GM12878 (cell line): ENCODE data around the gene APOA5. TPM values are rescaled to one million over a fixed set of nuclear protein-coding genes. Genes with fewer than 3 reads are reported as not detected.

Experiments used
- ATAC-seq: fragments of 200-7000 bp; cut with Tn5 transposase; 3 replicates; pipeline ENCODE4 v1.9.1; 2020; ENCODE audit warnings: mild to moderate bottlenecking, moderate library complexity
- BruUV-seq: library from RNA; stranded (reverse); fragments of 400-500 nt; replicated peaks from 2 replicates; lab custom pipeline; 2021; lab: Mats Ljungman, UMichigan
- CTCF ChIA-PET: fragments of 300-600 bp; sonication (Branson Sonifier 250); formaldehyde crosslinking; extraction: SDS; loops from one replicate; lab custom pipeline; 2021; ENCODE audit warnings: inconsistent platforms; lab: Yijun Ruan, JAX
- POLR2A ChIA-PET: fragments of 350-600 bp; formaldehyde crosslinking; extraction: SDS; loops from one replicate; lab custom pipeline; 2021; ENCODE audit warnings: inconsistent platforms; lab: Charles Lee
- RAD21 ChIA-PET: fragments of 300-600 bp; sonication (Branson Sonifier 250); formaldehyde crosslinking; loops from one replicate; lab custom pipeline; 2023; ENCODE audit warnings: antibody characterized with exemption; ENCODE audit not compliant: unreplicated experiment; lab: Charles Lee
- SMC1A ChIA-PET: fragments of 300-600 bp; sonication (Branson Sonifier 250); formaldehyde crosslinking; loops from one replicate; lab custom pipeline; 2023; ENCODE audit not compliant: unreplicated experiment, uncharacterized antibody; lab: Charles Lee
- DNase-seq: peaks from one replicate; pipeline ENCODE4 v3.0.0-alpha.2; 2011; ENCODE audit warnings: low read depth, low spot score
- FAIRE-seq: peaks from 3 replicates; lab custom pipeline; 2011; peaks lifted over from hg19 to GRCh38; lab: Jason Lieb, UNC
- H2AFZ ChIP-seq: 2 replicates; pipeline ENCODE4 v1.6.0; 2011; ENCODE audit warnings: low read depth, low read length, control low read depth; ENCODE audit not compliant: control insufficient read depth
- H3K27ac ChIP-seq: 2 replicates; pipeline ENCODE4 v1.5.1; 2011; ENCODE audit warnings: control low read depth; ENCODE audit not compliant: control insufficient read depth, insufficient read depth
- H3K27me3 ChIP-seq, 2 experiments: replicated peaks in 1 of 2; 2 replicates each; pipeline versions ENCODE4 v1.6.0 to v1.6.1; 2011; ENCODE audit warnings: low read length in 1 of 2; ENCODE audit not compliant: control insufficient read depth in 2 of 2, insufficient read depth in 2 of 2
- H3K36me3 ChIP-seq, 2 experiments: 2 replicates each; pipeline ENCODE4 v1.5.1; 2011; ENCODE audit warnings: low read length in 1 of 2; ENCODE audit not compliant: control insufficient read depth in 2 of 2, insufficient read depth in 2 of 2
- H3K4me1 ChIP-seq: 2 replicates; pipeline ENCODE4 v1.6.1; 2011; ENCODE audit warnings: mild to moderate bottlenecking, low read length, moderate library complexity, mixed read lengths; ENCODE audit not compliant: control insufficient read depth, insufficient read depth
- H3K4me2 ChIP-seq: 2 replicates; pipeline ENCODE4 v1.6.0; 2011; ENCODE audit warnings: control low read depth; ENCODE audit not compliant: control insufficient read depth, insufficient read depth
- H3K4me3 ChIP-seq: fragments of 200-600 bp; sonication (generic); 2 replicates; pipeline ENCODE4 v1.5.1; 2016
- H3K79me2 ChIP-seq: 2 replicates; pipeline ENCODE4 v1.6.0; 2011; ENCODE audit warnings: low read length; ENCODE audit not compliant: control insufficient read depth, insufficient read depth
- H3K9ac ChIP-seq: 2 replicates; pipeline ENCODE4 v1.8.0; 2011; ENCODE audit warnings: low read length, control low read depth, mixed read lengths; ENCODE audit not compliant: control insufficient read depth, insufficient read depth
- H3K9me3 ChIP-seq: replicated peaks from 3 replicates; pipeline ENCODE4 v1.5.1; 2011; ENCODE audit warnings: mild to moderate bottlenecking, low read length; ENCODE audit not compliant: control insufficient read depth, insufficient read depth
- H4K20me1 ChIP-seq: 2 replicates; pipeline ENCODE4 v1.6.0; 2011; ENCODE audit not compliant: control insufficient read depth, insufficient read depth
- CBFB ChIP-seq: IDR thresholded peaks from 2 replicates; pipeline ENCODE4 v1.6.1; 2016; ENCODE audit warnings: antibody characterized with exemption, low read depth
- CHD4 ChIP-seq: fragments of 200-600 bp; sonication (generic); IDR thresholded peaks from 2 replicates; pipeline ENCODE4 v1.6.1; 2016; ENCODE audit warnings: mild to moderate bottlenecking
- GATAD2B ChIP-seq: fragments of 450-650 bp; conservative IDR thresholded peaks from 2 replicates; pipeline ENCODE4 v1.6.1; 2017; ENCODE audit warnings: low read depth, mild to moderate bottlenecking, moderate library complexity
- POLR2AphosphoS5 ChIP-seq: IDR thresholded peaks from 2 replicates; pipeline ENCODE4 v1.6.1; 2011; ENCODE audit warnings: mild to moderate bottlenecking, low read length, inconsistent platforms
- RAD21 ChIP-seq: IDR thresholded peaks from 2 replicates; pipeline ENCODE4 v1.6.1; 2011; ENCODE audit warnings: mild to moderate bottlenecking, low read depth, low read length, moderate library complexity; ENCODE audit not compliant: insufficient read depth
- SREBF2 ChIP-seq: IDR thresholded peaks from 2 replicates; pipeline ENCODE4 v1.6.1; 2012; ENCODE audit warnings: mild to moderate bottlenecking, low read length
- WGBS: methylation state at CpG from one replicate; pipeline ENCODE4 v1.1.6; 2016; ENCODE audit warnings: low lambda C conversion rate; ENCODE audit not compliant: insufficient replicate concordance, insufficient coverage; ENCODE audit errors: missing lambda C conversion rate; 5-methylcytosine and 5-hydroxymethylcytosine counted together
- in situ Hi-C: fragments of 300-500 bp; cut with MboI; formaldehyde crosslinking; loops from 9 replicates; pipeline ENCODE4 v1.14.3; 2018; ENCODE audit warnings: mixed read lengths
- intact Hi-C: fragments of 100-400 bp; cut with micrococcal nuclease; formaldehyde crosslinking; loops from one replicate; pipeline ENCODE4 v1.14.2; 2022; ENCODE audit not compliant: unreplicated experiment
- polyA plus RNA-seq, 11 experiments: library from polyadenylated mRNA; depleted of rRNA in 4 of 11; unstranded in 6 of 11; stranded (reverse) in 5 of 11; fragments of >200 nt; fragmentation: Nextera tagmentation in 4 of 11; fragmentation: Illumina TruSeq in 1 of 11; extraction: Ambion mirVana in 4 of 11; extraction: Trizol in 1 of 11; gene quantifications; 1 replicate in 1 of 11; 2 replicates in 10 of 11; pipeline versions ENCODE4 v1.2.1 to v1.2.3, GENCODE V29; 2011 to 2016; ENCODE audit warnings: inconsistent platforms in 2 of 11, missing spikeins in 2 of 11, low read depth in 1 of 11
- total RNA-seq, 4 experiments: library from RNA; depleted of rRNA in 3 of 4; stranded (reverse); fragments of >200 nt in 3 of 4; fragmentation: Illumina TruSeq in 1 of 4; extraction: Trizol in 1 of 4; gene quantifications; 2 replicates each; pipeline versions ENCODE4 v1.2.1 to v1.2.3, GENCODE V29; 2013 to 2021
- TF ChIP-seq, protein P1 (sequence below), 3 experiments: IDR thresholded peaks in 2 of 3; conservative IDR thresholded peaks in 1 of 3; 2 replicates each; pipeline ENCODE4 v1.5.1; 2011; ENCODE audit warnings: low read depth in 3 of 3, low read length in 3 of 3, mild to moderate bottlenecking in 3 of 3, control low read depth in 2 of 3, moderate library complexity in 2 of 3, inconsistent platforms in 1 of 3, mixed read lengths in 1 of 3; ENCODE audit not compliant: control insufficient read depth in 2 of 3, insufficient read depth in 1 of 3; ENCODE audit errors: extremely low read depth in 1 of 3

Gene APOA5
- total and polyA plus RNA-seq, 10 of the 15 experiments (the other 5 are each of a cell fraction or from before 2014, with no cell fraction given), result 0.15 TPM; not detected in 9

DNA sequence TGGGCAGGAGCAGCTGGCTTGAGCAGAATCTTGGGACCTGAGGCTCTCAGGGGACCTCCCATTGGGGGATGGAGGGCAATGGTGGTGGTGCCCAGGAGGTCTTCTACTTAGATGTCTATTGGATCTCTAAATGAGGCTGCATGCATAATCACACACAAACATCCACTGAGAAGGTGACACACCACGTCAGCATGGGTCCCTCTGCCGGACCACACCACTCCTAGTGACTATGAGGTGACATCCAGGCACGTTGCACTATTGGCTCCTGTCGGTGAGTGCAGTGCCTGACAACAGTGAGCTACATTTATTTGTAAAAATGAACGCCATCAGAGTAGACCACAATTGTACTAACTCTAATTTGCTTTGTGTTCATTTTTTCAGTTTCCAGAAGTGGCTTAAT is 33.8 kb upstream of the APOA5 start (continued):
- TF ChIP-seq, protein P1, sequence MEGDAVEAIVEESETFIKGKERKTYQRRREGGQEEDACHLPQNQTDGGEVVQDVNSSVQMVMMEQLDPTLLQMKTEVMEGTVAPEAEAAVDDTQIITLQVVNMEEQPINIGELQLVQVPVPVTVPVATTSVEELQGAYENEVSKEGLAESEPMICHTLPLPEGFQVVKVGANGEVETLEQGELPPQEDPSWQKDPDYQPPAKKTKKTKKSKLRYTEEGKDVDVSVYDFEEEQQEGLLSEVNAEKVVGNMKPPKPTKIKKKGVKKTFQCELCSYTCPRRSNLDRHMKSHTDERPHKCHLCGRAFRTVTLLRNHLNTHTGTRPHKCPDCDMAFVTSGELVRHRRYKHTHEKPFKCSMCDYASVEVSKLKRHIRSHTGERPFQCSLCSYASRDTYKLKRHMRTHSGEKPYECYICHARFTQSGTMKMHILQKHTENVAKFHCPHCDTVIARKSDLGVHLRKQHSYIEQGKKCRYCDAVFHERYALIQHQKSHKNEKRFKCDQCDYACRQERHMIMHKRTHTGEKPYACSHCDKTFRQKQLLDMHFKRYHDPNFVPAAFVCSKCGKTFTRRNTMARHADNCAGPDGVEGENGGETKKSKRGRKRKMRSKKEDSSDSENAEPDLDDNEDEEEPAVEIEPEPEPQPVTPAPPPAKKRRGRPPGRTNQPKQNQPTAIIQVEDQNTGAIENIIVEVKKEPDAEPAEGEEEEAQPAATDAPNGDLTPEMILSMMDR (IDR thresholded peaks at IDR 0.05 in 2 of 3, conservative IDR thresholded peaks at IDR 0.05 in 1 of 3; ENCODE audit: control insufficient read depth in 2 of 3, extremely low read depth in 1 of 3, insufficient read depth in 1 of 3, low read depth in 3 of 3, low read length in 3 of 3), result no peak
- no peak for TF ChIP-seq CBFB
- no peak for TF ChIP-seq RAD21

DNA sequence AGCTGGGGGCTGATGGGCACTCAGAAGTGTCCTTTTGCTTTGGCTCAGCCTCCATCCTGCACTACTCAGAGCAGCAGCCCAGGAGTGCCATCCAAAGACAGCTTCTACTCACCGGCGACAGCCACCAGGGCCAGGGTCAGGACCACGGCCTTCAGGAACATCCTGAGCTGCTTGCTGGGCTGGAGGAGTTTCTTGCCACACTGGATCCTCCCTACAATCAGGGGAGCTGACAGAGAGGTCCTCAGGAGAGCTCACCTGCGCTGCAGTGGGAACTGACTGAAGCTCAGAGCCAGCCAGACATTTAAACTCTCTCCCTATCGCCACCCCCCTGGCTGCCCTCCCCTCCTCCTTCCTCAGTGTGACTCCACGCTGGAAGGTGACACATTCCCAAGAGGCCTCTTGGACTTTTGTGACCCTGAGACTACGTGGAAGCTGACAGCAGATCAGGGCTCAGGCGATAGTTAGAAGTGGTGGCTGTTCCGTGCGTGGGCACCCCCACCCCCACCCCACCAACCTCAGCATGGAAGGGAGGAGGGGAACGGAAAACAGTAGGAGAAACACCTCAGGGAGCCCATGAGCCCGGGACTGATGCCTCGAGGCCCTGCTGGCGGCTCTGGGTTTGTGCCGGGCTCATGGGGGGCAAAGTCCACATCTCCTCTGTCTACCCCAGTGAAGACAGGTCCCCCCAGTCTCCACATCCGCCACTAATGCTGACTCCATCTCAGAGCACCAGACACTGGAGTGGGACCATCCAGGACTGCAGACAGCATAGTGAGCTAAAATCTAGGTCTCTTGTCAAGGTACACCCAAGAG is 31.6 kb upstream of the APOA5 start, which contains the start of gene APOA4:
Gene APOA4 (minus strand): TSS at position 274 of the 813 bp plus-strand sequence. CDS start 113 bp downstream, at position 161.
- Histone ChIP-seq H3K9ac (no peak within 1 kb of the TSS), H3K79me2 (no peaks in the 10 kb centered on the region), H3K27me3 (no peaks in the 10 kb centered on the region), H3K27ac (no peak within 1 kb of the TSS), H3K36me3 (no peaks in the 10 kb centered on the region), H4K20me1 (no peaks in the 10 kb centered on the region), H3K4me3 (no peak within 1 kb of the TSS), H3K9me3 (no peaks in the 10 kb centered on the region), H3K4me1 (no peaks in the 10 kb centered on the region), H2AFZ (no peak within 1 kb of the TSS), H3K4me2 (no peak within 1 kb of the TSS)
- DNase-seq (no peak), ATAC-seq (no peak), FAIRE-seq (no peak)
- no TSS peak for BruUV-seq
- TF ChIP-seq CHD4 (no peak), SREBF2 (no peak), GATAD2B (no peak), CBFB (no peak), POLR2AphosphoS5 (no peak)
- intact Hi-C loops, result no loop called here
- ChIA-PET RAD21 (no interaction called here), CTCF (interaction anchor here (2.9 to 3.2 kb wide), 2 partner anchors 12 to 33 kb away, joined by 10 to 17 read pairs; partner anchors contain the start of gene APOA5), SMC1A (interaction anchor here (1.1 kb wide), 1 partner anchor 150 kb away, joined by 3 read pairs; no protein-coding TSS in a partner anchor), POLR2A (interaction anchor here (0.6 kb wide), 1 partner anchor 34 kb away, joined by 3 read pairs; no protein-coding TSS in a partner anchor)
- 35% methylated on average over 13 of the region's 16 CpGs for WGBS
- in situ Hi-C loops, result no loop called here
